Spleen (tissue), 7 donors: ENCODE measurements around the gene CNTF.

Source experiments
- POLR2A ChIP-seq, 3 donors: fragments of 450-650 bp; IDR thresholded peaks; one replicate each; pipeline ENCODE4 v1.5.1; 2017; ENCODE audit warnings: antibody characterized with exemption in 3 of 3, mild to moderate bottlenecking in 1 of 3
- POLR2AphosphoS5 ChIP-seq, 3 donors: sonication (generic); formaldehyde crosslinking; IDR thresholded peaks; one replicate each; pipeline ENCODE4 v1.5.1; 2017; ENCODE audit warnings: antibody characterized with exemption in 3 of 3
- TF ChIP-seq, protein P1 (sequence below), 11 experiments: fragments of 200-600 bp in 7 of 11; fragments of 450-650 bp in 4 of 11; sonication (generic) in 4 of 11; IDR thresholded peaks in 8 of 11; conservative IDR thresholded peaks in 3 of 11; 1 replicate in 7 of 11; 2 replicates in 4 of 11; pipeline versions ENCODE4 v1.4.0 to v1.8.0; 2016 to 2021; ENCODE audit warnings: antibody characterized with exemption in 11 of 11, inconsistent platforms in 4 of 11, mild to moderate bottlenecking in 1 of 11
- donor health status: DM: no; HTN: no; CAD: no; lungs with moderate emphysema.
- donor health status: DM: no; HTN: no; CAD: no.
- donor health status: DM: no; HTN: no; CAD: no.

DNA sequence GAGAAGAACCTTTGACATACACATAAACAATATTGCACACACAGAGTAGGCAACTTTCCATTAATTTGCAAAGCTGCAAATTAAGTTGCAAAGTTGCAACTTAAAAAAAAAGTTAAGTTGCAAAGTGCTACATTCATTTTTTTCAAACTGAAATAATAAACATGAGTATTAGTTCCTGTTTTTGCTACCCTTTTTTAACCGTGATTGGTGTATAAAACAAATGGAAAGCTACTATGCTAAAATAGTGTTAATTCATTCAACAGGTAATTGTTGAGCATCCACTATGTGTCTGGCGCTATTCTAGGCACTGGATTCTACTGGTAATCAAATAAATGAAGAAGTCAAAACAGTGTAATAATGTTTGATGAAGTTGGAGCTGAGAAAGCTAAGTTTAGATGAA is 35.5 kb upstream of the CNTF start:
- TF ChIP-seq, protein P1, sequence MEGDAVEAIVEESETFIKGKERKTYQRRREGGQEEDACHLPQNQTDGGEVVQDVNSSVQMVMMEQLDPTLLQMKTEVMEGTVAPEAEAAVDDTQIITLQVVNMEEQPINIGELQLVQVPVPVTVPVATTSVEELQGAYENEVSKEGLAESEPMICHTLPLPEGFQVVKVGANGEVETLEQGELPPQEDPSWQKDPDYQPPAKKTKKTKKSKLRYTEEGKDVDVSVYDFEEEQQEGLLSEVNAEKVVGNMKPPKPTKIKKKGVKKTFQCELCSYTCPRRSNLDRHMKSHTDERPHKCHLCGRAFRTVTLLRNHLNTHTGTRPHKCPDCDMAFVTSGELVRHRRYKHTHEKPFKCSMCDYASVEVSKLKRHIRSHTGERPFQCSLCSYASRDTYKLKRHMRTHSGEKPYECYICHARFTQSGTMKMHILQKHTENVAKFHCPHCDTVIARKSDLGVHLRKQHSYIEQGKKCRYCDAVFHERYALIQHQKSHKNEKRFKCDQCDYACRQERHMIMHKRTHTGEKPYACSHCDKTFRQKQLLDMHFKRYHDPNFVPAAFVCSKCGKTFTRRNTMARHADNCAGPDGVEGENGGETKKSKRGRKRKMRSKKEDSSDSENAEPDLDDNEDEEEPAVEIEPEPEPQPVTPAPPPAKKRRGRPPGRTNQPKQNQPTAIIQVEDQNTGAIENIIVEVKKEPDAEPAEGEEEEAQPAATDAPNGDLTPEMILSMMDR (IDR thresholded peaks at IDR 0.05 in 8 of 11, conservative IDR thresholded peaks at IDR 0.05 in 3 of 11): no peak
- no peak for TF ChIP-seq POLR2A (IDR thresholded peaks at IDR 0.05)
- TF ChIP-seq POLR2AphosphoS5 (IDR thresholded peaks at IDR 0.05): no peak
